ENCODE measurements around the gene OTOP2. TPM values are rescaled to one million over a fixed set of nuclear protein-coding genes. Genes with fewer than 3 reads are reported as not detected.

Gene OTOP2
- total RNA-seq, 2 donors from 2014 or later, result 5.7 to 18.4 TPM

- H3K27me3 ChIP-seq, result peaks cover 25% of the 10 kb centered on the region
- intact Hi-C loops (cut with DNase I), result no loop called here
- H3K9me3 ChIP-seq, result no peaks in the 10 kb centered on the region
- no peak overlapping the region for H3K4me3 ChIP-seq
- no peak for DNase-seq
- no peaks in the 10 kb centered on the region for H3K4me1 ChIP-seq
- H3K27ac ChIP-seq, result no peak overlapping the region
- no peaks in the 10 kb centered on the region for H3K36me3 ChIP-seq
- TF ChIP-seq, protein P1, sequence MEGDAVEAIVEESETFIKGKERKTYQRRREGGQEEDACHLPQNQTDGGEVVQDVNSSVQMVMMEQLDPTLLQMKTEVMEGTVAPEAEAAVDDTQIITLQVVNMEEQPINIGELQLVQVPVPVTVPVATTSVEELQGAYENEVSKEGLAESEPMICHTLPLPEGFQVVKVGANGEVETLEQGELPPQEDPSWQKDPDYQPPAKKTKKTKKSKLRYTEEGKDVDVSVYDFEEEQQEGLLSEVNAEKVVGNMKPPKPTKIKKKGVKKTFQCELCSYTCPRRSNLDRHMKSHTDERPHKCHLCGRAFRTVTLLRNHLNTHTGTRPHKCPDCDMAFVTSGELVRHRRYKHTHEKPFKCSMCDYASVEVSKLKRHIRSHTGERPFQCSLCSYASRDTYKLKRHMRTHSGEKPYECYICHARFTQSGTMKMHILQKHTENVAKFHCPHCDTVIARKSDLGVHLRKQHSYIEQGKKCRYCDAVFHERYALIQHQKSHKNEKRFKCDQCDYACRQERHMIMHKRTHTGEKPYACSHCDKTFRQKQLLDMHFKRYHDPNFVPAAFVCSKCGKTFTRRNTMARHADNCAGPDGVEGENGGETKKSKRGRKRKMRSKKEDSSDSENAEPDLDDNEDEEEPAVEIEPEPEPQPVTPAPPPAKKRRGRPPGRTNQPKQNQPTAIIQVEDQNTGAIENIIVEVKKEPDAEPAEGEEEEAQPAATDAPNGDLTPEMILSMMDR (IDR thresholded peaks at IDR 0.05), result no peak
- H3K9ac ChIP-seq (ENCODE audit: low read depth in 2 of 2, low read length in 2 of 2), result no peak overlapping the region
Measured at GRCh38 chr17:74916851-74917199, 7.2 kb upstream of the OTOP2 start.

DNA sequence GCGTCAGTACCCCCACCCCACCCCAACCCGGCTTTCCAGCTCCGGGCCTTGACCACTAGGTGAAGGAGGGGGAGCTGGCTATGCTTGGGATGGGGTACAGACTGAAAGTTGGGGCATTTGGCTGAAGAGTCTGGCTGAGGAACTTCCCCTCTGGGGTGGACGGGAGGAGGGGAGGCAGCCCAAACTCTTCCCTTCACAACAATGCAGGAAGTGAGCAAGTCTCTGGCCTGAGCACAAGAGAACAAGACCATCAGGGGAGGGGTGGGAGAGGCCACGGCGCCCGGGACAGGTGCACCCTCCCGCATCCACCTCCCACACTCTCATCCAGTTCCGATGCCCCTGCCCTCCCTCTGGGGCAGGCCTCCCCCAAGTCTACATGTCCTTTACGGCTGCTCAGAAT, 6.6 kb upstream of the OTOP2 start:
- intact Hi-C loops (cut with DNase I), result no loop called here
- Histone ChIP-seq H3K9me3 (no peaks in the 10 kb centered on the region), H3K4me3 (no peak overlapping the region), H3K4me1 (no peaks in the 10 kb centered on the region), H3K27me3 (peaks cover 31% of the 10 kb centered on the region), H3K27ac (no peak overlapping the region), H3K9ac (ENCODE audit: low read depth in 2 of 2, low read length in 2 of 2) (no peak overlapping the region), H3K36me3 (no peaks in the 10 kb centered on the region)
- no peak for DNase-seq
- TF ChIP-seq, protein P1 (IDR thresholded peaks at IDR 0.05), result no peak

DNA sequence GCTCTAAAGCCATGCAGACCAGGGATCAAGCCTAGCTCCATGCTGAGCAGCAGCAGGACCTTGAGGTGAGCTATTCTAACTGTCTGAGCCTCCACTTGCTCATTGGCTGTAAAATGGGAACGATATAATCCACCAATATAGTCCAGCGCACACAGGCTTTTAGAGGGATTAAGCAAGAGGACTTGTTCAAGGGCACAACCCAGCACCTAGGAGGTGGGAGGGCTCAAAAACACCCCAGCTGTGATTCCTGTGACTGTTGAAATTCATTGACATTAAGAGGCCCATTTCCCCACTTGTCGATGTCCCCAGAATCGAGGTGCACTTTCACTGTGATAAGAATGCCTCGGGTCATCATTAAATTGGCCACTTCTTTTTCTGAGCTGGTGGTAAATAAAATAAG, 5.2 kb upstream of the OTOP2 start:
- Histone ChIP-seq H3K9ac (ENCODE audit: low read depth in 2 of 2, low read length in 2 of 2) (no peak overlapping the region), H3K4me3 (no peak overlapping the region), H3K9me3 (no peaks in the 10 kb centered on the region), H3K4me1 (peaks cover 10% of the 10 kb centered on the region), H3K27ac (no peak overlapping the region), H3K27me3 (peaks cover 45% of the 10 kb centered on the region), H3K36me3 (no peaks in the 10 kb centered on the region)
- TF ChIP-seq, protein P1 (IDR thresholded peaks at IDR 0.05), result no peak
- intact Hi-C loops (cut with DNase I), result no loop called here
- no peak for DNase-seq

DNA sequence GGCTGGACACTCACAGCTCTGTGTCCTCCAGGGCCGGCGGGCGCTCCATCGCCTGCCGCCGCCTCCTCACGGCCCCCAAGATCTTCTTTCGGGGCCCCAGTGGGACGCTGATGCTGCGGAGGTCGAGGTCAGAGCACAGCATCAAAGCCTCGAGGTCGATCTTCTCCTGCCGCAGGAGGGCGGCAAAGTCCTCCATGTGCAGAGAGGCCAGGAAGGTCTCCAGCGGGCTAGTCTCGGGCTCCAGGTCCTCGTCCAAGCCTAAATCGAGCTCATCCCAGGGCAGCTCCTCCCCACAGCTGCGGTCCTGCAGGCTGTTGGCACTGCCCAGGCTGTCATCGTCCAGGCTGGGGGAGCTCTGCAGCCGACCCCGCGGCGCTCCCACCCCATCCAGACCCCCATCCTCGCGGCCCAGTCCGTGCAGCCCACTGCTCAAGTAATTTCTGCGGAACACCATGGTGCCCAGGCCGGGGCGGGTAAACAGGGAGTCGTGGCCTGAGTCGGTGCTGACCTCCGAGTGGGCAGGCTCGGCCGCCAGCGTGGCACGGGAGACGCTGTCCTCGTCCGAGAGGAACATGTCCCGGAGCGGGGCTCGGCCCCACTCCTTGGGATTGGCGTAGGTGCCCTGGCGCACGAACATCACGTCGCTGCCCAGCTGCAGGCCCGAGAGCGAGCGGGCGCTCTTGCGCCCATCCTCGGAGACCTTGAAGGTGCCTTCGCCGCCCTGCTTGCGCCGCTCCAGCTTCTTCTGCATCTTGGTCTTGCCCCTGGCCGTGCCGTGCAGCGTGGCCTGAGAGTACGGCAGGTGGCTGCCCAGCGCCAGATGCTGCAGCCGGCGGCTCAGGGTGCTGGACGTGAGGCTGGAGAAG, 4.4 kb upstream of the OTOP2 start:
- TF ChIP-seq, protein P1 (IDR thresholded peaks at IDR 0.05), result no peak
- intact Hi-C loops (cut with DNase I), result no loop called here
- no peak for DNase-seq
- Histone ChIP-seq H3K36me3 (no peaks in the 10 kb centered on the region), H3K9me3 (no peaks in the 10 kb centered on the region), H3K27me3 (peaks cover 53% of the 10 kb centered on the region), H3K9ac (ENCODE audit: low read depth in 2 of 2, low read length in 2 of 2) (no peak overlapping the region), H3K27ac (no peak overlapping the region), H3K4me3 (no peak overlapping the region), H3K4me1 (peaks cover 12% of the 10 kb centered on the region)

- H3K27me3 ChIP-seq, result peaks cover 57% of the 10 kb centered on the region
- intact Hi-C loops (cut with DNase I), result no loop called here
Measured at GRCh38 chr17:74920306-74920620, 3.8 kb upstream of the OTOP2 start.

More at GRCh38 chr17:74920306-74920620, 3.8 kb upstream of the OTOP2 start:
- H3K9me3 ChIP-seq, result no peaks in the 10 kb centered on the region
- no peak overlapping the region for H3K9ac ChIP-seq (ENCODE audit: low read depth in 2 of 2, low read length in 2 of 2)
- H3K36me3 ChIP-seq, result no peaks in the 10 kb centered on the region
- TF ChIP-seq, protein P1 (IDR thresholded peaks at IDR 0.05), result no peak
- no peak overlapping the region for H3K27ac ChIP-seq
- H3K4me1 ChIP-seq, result peaks cover 12% of the 10 kb centered on the region
- DNase-seq, result no peak
- H3K4me3 ChIP-seq, result no peak overlapping the region
